Sigmoid colon (tissue), 7 donors: ENCODE results near the gene CYP3A5. TPM values are rescaled to one million over a fixed set of nuclear protein-coding genes. Genes with fewer than 3 reads are reported as not detected.

Experiments used
- DNase-seq: peaks from one replicate; pipeline ENCODE4 v3.0.0-alpha.2; 2019
- H3K27ac ChIP-seq, 4 donors: fragments of 200-600 bp; sonication (generic); one replicate each; pipeline ENCODE4 v1.5.1; 2016 to 2019; ENCODE audit warnings: mild to moderate bottlenecking in 1 of 4
- H3K27me3 ChIP-seq, 3 donors: fragments of 200-600 bp; sonication (generic); one replicate each; pipeline ENCODE4 v1.5.1; 2019; ENCODE audit warnings: mild to moderate bottlenecking in 1 of 3
- H3K36me3 ChIP-seq, 4 donors: fragments of 200-600 bp; sonication (generic); one replicate each; pipeline ENCODE4 v1.5.1; 2016 to 2019
- H3K4me1 ChIP-seq, 4 donors: fragments of 200-600 bp; sonication (generic); one replicate each; pipeline ENCODE4 v1.5.1; 2017 to 2019
- H3K4me3 ChIP-seq, 4 donors: fragments of 200-600 bp; sonication (generic); one replicate each; pipeline ENCODE4 v1.5.1; 2017 to 2019; ENCODE audit warnings: mild to moderate bottlenecking in 2 of 4, moderate library complexity in 1 of 4
- H3K9me3 ChIP-seq, 4 donors: fragments of 200-600 bp in 3 of 4; sonication (generic) in 3 of 4; one replicate each; pipeline versions ENCODE4 v1.5.1 to v1.6.1; 2013 to 2019
- EP300 ChIP-seq, 4 donors: sonication (generic); formaldehyde crosslinking; IDR thresholded peaks; one replicate each; pipeline ENCODE4 v1.6.1; 2017; ENCODE audit warnings: antibody characterized with exemption in 4 of 4
- POLR2A ChIP-seq, 2 donors: fragments of 450-650 bp; IDR thresholded peaks; one replicate each; pipeline ENCODE4 v1.6.1; 2016; ENCODE audit warnings: antibody characterized with exemption in 2 of 2, mild to moderate bottlenecking in 2 of 2, moderate library complexity in 2 of 2
- POLR2AphosphoS5 ChIP-seq, 4 donors: sonication (generic); formaldehyde crosslinking; IDR thresholded peaks; one replicate each; pipeline ENCODE4 v1.6.1; 2017; ENCODE audit warnings: antibody characterized with exemption in 4 of 4
- WGBS, 2 donors: extraction: QIAGEN DNeasy Blood & Tissue Kit; methylation state at CpG; one replicate each; pipeline ENCODE4 v1.1.7; 2013; 5-methylcytosine and 5-hydroxymethylcytosine counted together
- intact Hi-C: fragments of 100-400 bp; cut with DNase I; formaldehyde crosslinking; loops from one replicate; pipeline ENCODE4 v1.15.1; 2023
- polyA plus RNA-seq, 3 donors: library from polyadenylated mRNA; stranded (reverse); fragments of 200-250 nt; gene quantifications; one replicate each; pipeline ENCODE4 v1.2.3, GENCODE V29; 2013
- total RNA-seq, 4 donors: library from RNA; depleted of rRNA; stranded (reverse); fragments of >200 nt; gene quantifications; one replicate each; pipeline ENCODE4 v1.1.0, GENCODE V29; 2016
- TF ChIP-seq, protein P1 (sequence below), 4 experiments: fragments of 450-650 bp in 3 of 4; fragments of 200-600 bp in 1 of 4; IDR thresholded peaks; one replicate each; pipeline ENCODE4 v1.5.1; 2016 to 2019; ENCODE audit warnings: antibody characterized with exemption in 4 of 4, mild to moderate bottlenecking in 3 of 4, moderate library complexity in 2 of 4
- donor health status: healthy with polysubstance abuse.
- donor health status: Bipolar disorder and iron deficiency.
- donor health status: healthy.

The CYP3A5 gene
- total and polyA plus RNA-seq, 7 donors = 0.54 to 36.1 (median 7.5) TPM

DNA sequence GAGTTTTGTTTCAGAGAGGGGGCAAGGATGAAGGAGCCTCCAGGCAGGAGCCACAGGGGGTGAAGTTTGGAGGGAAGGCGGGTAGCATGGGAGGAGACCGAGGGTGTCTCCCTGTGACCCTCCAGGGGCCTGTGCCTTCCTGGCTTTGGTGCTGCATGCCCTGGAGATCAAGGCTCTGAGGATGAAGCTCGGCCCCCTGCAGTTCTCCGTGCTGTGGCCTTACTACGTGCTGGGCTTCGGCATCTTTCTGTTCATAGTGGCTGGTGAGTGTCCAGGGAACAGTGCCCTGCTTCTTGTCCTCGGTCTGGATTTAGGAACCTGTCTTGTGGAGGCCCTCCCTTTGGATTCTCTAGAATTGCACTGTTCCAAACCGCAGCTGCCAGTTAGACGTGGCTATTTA, 72.2 kb downstream of the CYP3A5 start:
- 84 to 86% methylated on average over 9 of the region's 9 CpGs for WGBS, 2 donors
- intact Hi-C loops = no loop called here

DNA sequence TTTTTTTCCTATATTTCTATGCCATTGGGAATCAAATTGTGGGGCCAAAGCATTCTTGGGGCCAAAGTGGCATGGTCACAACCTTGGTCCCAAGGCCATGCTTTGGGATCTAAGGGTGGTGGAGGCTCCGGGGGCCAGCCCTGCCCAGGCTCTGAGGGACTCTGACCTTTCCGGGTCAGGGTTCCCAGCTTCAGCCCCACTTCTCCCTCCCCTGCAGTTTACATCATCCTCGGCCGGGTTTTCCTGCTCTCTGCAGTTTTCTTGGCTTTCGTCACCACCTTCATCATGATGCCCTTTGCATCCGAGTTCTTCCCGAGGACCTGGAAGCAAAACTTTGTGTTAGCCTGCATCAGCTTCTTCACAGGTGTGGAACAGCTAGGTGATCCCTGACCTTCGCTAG, 73.3 kb downstream of the CYP3A5 start:
- DNase-seq = no peak
- intact Hi-C loops = no loop called here
- TF ChIP-seq POLR2A (IDR thresholded peaks at IDR 0.05) (no peak), EP300 (IDR thresholded peaks at IDR 0.05) (no peak), POLR2AphosphoS5 (IDR thresholded peaks at IDR 0.05) (no peak)
- TF ChIP-seq, protein P1, sequence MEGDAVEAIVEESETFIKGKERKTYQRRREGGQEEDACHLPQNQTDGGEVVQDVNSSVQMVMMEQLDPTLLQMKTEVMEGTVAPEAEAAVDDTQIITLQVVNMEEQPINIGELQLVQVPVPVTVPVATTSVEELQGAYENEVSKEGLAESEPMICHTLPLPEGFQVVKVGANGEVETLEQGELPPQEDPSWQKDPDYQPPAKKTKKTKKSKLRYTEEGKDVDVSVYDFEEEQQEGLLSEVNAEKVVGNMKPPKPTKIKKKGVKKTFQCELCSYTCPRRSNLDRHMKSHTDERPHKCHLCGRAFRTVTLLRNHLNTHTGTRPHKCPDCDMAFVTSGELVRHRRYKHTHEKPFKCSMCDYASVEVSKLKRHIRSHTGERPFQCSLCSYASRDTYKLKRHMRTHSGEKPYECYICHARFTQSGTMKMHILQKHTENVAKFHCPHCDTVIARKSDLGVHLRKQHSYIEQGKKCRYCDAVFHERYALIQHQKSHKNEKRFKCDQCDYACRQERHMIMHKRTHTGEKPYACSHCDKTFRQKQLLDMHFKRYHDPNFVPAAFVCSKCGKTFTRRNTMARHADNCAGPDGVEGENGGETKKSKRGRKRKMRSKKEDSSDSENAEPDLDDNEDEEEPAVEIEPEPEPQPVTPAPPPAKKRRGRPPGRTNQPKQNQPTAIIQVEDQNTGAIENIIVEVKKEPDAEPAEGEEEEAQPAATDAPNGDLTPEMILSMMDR (IDR thresholded peaks at IDR 0.05) = no peak
- 66 to 75% methylated on average over 8 of the region's 8 CpGs for WGBS, 2 donors
- H3K27me3 ChIP-seq = no peaks in the 10 kb centered on the region
- no peak overlapping the region for H3K4me3 ChIP-seq
- no peaks in the 10 kb centered on the region for H3K9me3 ChIP-seq
- no peaks in the 10 kb centered on the region for H3K4me1 ChIP-seq
- H3K36me3 ChIP-seq = no peaks in the 10 kb centered on the region
- no peak overlapping the region for H3K27ac ChIP-seq

More for the DNA sequence above, 72.2 kb downstream of the CYP3A5 start:
- no peak for DNase-seq
- no peaks in the 10 kb centered on the region for H3K4me1 ChIP-seq
- H3K4me3 ChIP-seq = no peak overlapping the region
- no peaks in the 10 kb centered on the region for H3K36me3 ChIP-seq
- H3K27me3 ChIP-seq = no peaks in the 10 kb centered on the region
- TF ChIP-seq EP300 (IDR thresholded peaks at IDR 0.05) (no peak), POLR2A (IDR thresholded peaks at IDR 0.05) (no peak)
- TF ChIP-seq, protein P1 (IDR thresholded peaks at IDR 0.05) = no peak
- no peaks in the 10 kb centered on the region for H3K9me3 ChIP-seq
- H3K27ac ChIP-seq = no peak overlapping the region

DNA sequence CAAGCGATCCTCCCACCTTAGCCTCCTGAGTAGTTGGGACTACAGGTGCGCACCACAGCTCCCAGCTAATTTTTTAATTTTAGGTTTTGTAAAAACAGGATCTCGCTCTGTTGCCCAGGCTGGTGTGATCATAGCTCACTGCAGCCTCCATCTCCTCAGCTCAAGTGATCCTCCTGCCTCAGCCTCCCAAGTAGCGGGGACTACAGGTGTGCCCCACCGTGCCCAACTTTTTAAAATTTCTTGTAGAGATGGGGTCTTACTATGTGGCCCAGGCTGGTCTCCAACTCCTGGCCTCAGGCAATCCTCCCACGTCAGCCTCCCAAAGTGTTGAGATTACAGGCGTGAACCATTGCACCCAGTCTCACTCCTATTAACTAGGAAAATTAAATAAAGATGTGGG, 74.3 kb downstream of the CYP3A5 start:
- WGBS, 2 donors = 94 to 97% methylated on average over 7 of the region's 7 CpGs
- H3K27ac ChIP-seq = no peak overlapping the region
- H3K36me3 ChIP-seq = no peaks in the 10 kb centered on the region
- TF ChIP-seq POLR2A (IDR thresholded peaks at IDR 0.05) = no peak
- TF ChIP-seq, protein P1 (IDR thresholded peaks at IDR 0.05) = no peak
- TF ChIP-seq EP300 (IDR thresholded peaks at IDR 0.05) = no peak
- TF ChIP-seq POLR2AphosphoS5 (IDR thresholded peaks at IDR 0.05) = no peak
- H3K27me3 ChIP-seq = no peaks in the 10 kb centered on the region
- no peaks in the 10 kb centered on the region for H3K4me1 ChIP-seq
- no peak overlapping the region for H3K4me3 ChIP-seq
- H3K9me3 ChIP-seq = no peaks in the 10 kb centered on the region
- no peak for DNase-seq
- intact Hi-C loops = no loop called here

DNA sequence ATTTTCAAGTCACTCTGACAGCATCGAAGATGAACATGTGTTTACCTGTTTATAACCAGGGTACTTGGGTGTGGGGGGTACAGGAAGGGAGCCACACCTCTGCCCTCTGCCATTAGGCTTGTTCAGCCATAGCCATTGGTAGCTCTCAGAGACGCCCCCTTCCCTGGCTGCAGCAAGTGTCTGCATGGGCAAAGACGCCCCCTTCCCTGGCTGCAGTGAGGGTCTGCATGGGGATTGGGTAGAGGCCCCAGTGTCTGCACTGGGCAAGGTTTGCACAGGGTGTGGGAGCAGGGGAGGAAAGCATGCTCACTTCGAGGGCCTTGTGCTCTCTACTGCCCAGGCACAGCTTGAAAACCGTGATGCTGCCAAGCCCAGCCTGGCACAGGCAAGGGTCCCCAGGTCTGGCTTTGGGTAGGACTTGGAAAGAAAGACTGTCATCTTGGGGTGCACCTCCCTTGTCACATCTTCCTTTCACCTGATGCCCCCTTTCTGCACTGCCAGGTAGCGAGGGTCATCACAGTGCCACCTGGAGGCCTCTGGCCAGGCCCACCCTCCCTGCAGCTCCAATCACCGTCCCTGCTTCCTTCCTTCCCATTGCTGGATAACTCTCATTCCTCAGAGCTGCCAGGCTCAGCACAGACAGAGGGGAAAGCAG, 78.0 kb downstream of the CYP3A5 start:
- no peaks in the 10 kb centered on the region for H3K4me1 ChIP-seq
- H3K27ac ChIP-seq = no peak overlapping the region
- H3K9me3 ChIP-seq = no peaks in the 10 kb centered on the region
- H3K36me3 ChIP-seq = no peaks in the 10 kb centered on the region
- no peaks in the 10 kb centered on the region for H3K27me3 ChIP-seq
- TF ChIP-seq, protein P1 (IDR thresholded peaks at IDR 0.05) = no peak
- TF ChIP-seq EP300 (IDR thresholded peaks at IDR 0.05) (no peak), POLR2A (IDR thresholded peaks at IDR 0.05) (no peak), POLR2AphosphoS5 (IDR thresholded peaks at IDR 0.05) (no peak)
- DNase-seq = no peak
- intact Hi-C loops = no loop called here
- 76 to 79% methylated on average over 7 of the region's 7 CpGs for WGBS, 2 donors
- H3K4me3 ChIP-seq = no peak overlapping the region

DNA sequence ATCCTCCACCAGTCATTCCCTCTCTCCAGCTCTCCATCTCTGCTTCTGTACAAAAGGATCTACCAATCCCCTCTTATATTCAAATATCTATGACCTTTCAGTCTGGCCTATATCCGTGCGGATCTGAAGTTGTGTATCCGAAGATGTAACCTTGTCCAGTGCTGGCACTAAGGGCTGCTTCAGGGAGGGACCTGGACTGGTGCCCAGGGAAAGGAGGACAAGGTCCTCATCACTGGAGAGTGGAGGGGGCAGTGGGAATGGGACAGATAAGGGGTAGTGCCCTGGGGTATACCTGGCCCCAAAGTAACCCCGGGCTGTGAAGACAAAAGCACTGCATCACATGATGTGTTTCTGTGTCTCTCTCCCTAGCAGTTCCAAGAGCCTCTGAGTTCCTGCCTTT, 80.0 kb downstream of the CYP3A5 start:
- H3K9me3 ChIP-seq = no peaks in the 10 kb centered on the region
- no peaks in the 10 kb centered on the region for H3K4me1 ChIP-seq
- no peaks in the 10 kb centered on the region for H3K36me3 ChIP-seq
- intact Hi-C loops = no loop called here
- H3K4me3 ChIP-seq = no peak overlapping the region
- no peak overlapping the region for H3K27ac ChIP-seq
- DNase-seq = no peak
- no peaks in the 10 kb centered on the region for H3K27me3 ChIP-seq
- 64 to 81% methylated on average over 4 of the region's 4 CpGs for WGBS, 2 donors
- TF ChIP-seq EP300 (IDR thresholded peaks at IDR 0.05) = no peak
- TF ChIP-seq POLR2AphosphoS5 (IDR thresholded peaks at IDR 0.05) = no peak
- TF ChIP-seq POLR2A (IDR thresholded peaks at IDR 0.05) = no peak
- TF ChIP-seq, protein P1 (IDR thresholded peaks at IDR 0.05) = no peak
